H1 (cell line): ENCODE measurements around the gene RAB39A. TPM values are rescaled to one million over a fixed set of nuclear protein-coding genes. Genes with fewer than 3 reads are reported as not detected.
A peak's percentile ranks its signal among the peaks of the same experiment; 100 is the strongest.

ENCODE experiments used
- CBX5 ChIP-seq: fragments of 300-800, 300-1000 bp; sonication (generic); IDR thresholded peaks from 2 replicates; pipeline ENCODE4 v1.7.1; 2016; ENCODE audit warnings: antibody characterized with exemption, low read length, low read depth
- CBX8 ChIP-seq: fragments of 300-800, 300-1000 bp; sonication (generic); IDR thresholded peaks from 2 replicates; pipeline ENCODE4 v1.7.1; 2016; ENCODE audit warnings: low read depth, low read length, borderline replicate concordance
- CHD2 ChIP-seq: IDR thresholded peaks from 2 replicates; pipeline ENCODE4 v1.6.1; 2012; ENCODE audit warnings: low read length, improper control_type of control experiment
- CREB1 ChIP-seq: IDR thresholded peaks from 2 replicates; pipeline ENCODE4 v1.6.1; 2012; ENCODE audit warnings: inconsistent platforms
- E2F6 ChIP-seq: IDR thresholded peaks from 2 replicates; pipeline ENCODE4 v1.6.1; 2012; ENCODE audit warnings: inconsistent platforms
- EP300 ChIP-seq, 2 experiments: IDR thresholded peaks; 1 replicate in 1 of 2; 2 replicates in 1 of 2; pipeline ENCODE4 v1.6.1; 2011 to 2012; ENCODE audit warnings: low read depth in 2 of 2, low read length in 2 of 2, mild to moderate bottlenecking in 2 of 2, borderline replicate concordance in 1 of 2, inconsistent platforms in 1 of 2, moderate library complexity in 1 of 2
- EZH2 ChIP-seq: fragments of 200-600 bp; sonication (generic); IDR thresholded peaks from 2 replicates; pipeline ENCODE4 v1.7.1; 2012; ENCODE audit warnings: low read depth, mild to moderate bottlenecking, moderate library complexity, low read length, inconsistent platforms; ENCODE audit not compliant: severe bottlenecking
- GABPA ChIP-seq: IDR thresholded peaks from 2 replicates; pipeline ENCODE4 v1.6.1; 2011; ENCODE audit warnings: mild to moderate bottlenecking, low read length, moderate library complexity, borderline replicate concordance; ENCODE audit not compliant: insufficient read depth
- GTF2F1 ChIP-seq: IDR thresholded peaks from 2 replicates; pipeline ENCODE4 v1.6.1; 2012; ENCODE audit warnings: low read depth, low read length, improper control_type of control experiment, borderline replicate concordance
- HDAC6 ChIP-seq: IDR thresholded peaks from one replicate; pipeline ENCODE4 v1.7.1; 2012; ENCODE audit warnings: low read depth, mild to moderate bottlenecking, inconsistent platforms, low read length, moderate library complexity
- JUND ChIP-seq: IDR thresholded peaks from 2 replicates; pipeline ENCODE4 v1.6.1; 2011; ENCODE audit warnings: mild to moderate bottlenecking, improper control_type of control experiment, low read length
- KDM4A ChIP-seq: IDR thresholded peaks from one replicate; pipeline ENCODE4 v1.7.1; 2012; ENCODE audit warnings: low read depth, mild to moderate bottlenecking, moderate library complexity, low read length, inconsistent platforms; ENCODE audit not compliant: severe bottlenecking
- POLR2A ChIP-seq, 2 experiments: IDR thresholded peaks; 1 replicate in 1 of 2; 2 replicates in 1 of 2; pipeline ENCODE4 v1.6.1; 2011; ENCODE audit warnings: low read depth in 2 of 2, low read length in 2 of 2, mild to moderate bottlenecking in 2 of 2; ENCODE audit errors: control extremely low read depth in 1 of 2
- RAD21 ChIP-seq, 2 experiments: IDR thresholded peaks in 1 of 2; conservative IDR thresholded peaks in 1 of 2; 2 replicates each; pipeline ENCODE4 v1.6.1; 2011; ENCODE audit warnings: low read depth in 2 of 2, low read length in 2 of 2, improper control_type of control experiment in 1 of 2, inconsistent platforms in 1 of 2, mild to moderate bottlenecking in 1 of 2, moderate library complexity in 1 of 2
- RNF2 ChIP-seq: fragments of 200-900, 300-1000 bp; sonication (generic); IDR thresholded peaks from 2 replicates; pipeline ENCODE4 v1.7.1; 2016; ENCODE audit warnings: borderline replicate concordance, low read depth, mild to moderate bottlenecking, antibody characterized with exemption, low read length; ENCODE audit not compliant: poor library complexity, severe bottlenecking; ENCODE audit errors: missing control alignments
- RXRA ChIP-seq: IDR thresholded peaks from 2 replicates; pipeline ENCODE4 v1.6.1; 2011; ENCODE audit warnings: low read depth, mild to moderate bottlenecking, low read length, moderate library complexity; ENCODE audit not compliant: insufficient read depth
- SIRT6 ChIP-seq: IDR thresholded peaks from one replicate; pipeline ENCODE4 v1.7.1; 2012; ENCODE audit warnings: low read length, inconsistent platforms
- SIX5 ChIP-seq: IDR thresholded peaks from 2 replicates; pipeline ENCODE4 v1.6.1; 2011; ENCODE audit warnings: mild to moderate bottlenecking, low read depth, low read length
- SRF ChIP-seq: IDR thresholded peaks from 2 replicates; pipeline ENCODE4 v1.6.1; 2011; ENCODE audit warnings: mild to moderate bottlenecking, low read depth, low read length, moderate library complexity
- SUZ12 ChIP-seq: fragments of 200-600 bp; sonication (generic); IDR thresholded peaks from 2 replicates; pipeline ENCODE4 v1.6.1; 2012; ENCODE audit warnings: mild to moderate bottlenecking, inconsistent platforms, low read length, moderate library complexity, mixed read lengths
- YY1 ChIP-seq: IDR thresholded peaks from 2 replicates; pipeline ENCODE4 v1.6.1; 2011; ENCODE audit warnings: low read depth, mild to moderate bottlenecking, low read length
- ZNF274 ChIP-seq: IDR thresholded peaks from 2 replicates; pipeline ENCODE4 v1.7.0; 2012; ENCODE audit warnings: low read length, borderline replicate concordance; ENCODE audit errors: extremely low read depth
- polyA plus RNA-seq, 7 experiments: library from polyadenylated mRNA; depleted of rRNA in 3 of 7; stranded (reverse) in 5 of 7; unstranded in 2 of 7; fragments of >200 nt in 5 of 7; fragments of 200-250 nt in 2 of 7; gene quantifications; 1 replicate in 5 of 7; 2 replicates in 1 of 7; 4 replicates in 1 of 7; pipeline versions ENCODE4 v1.2.1 to v1.2.3, GENCODE V29; 2011 to 2013; ENCODE audit warnings: missing spikeins in 2 of 7, mixed read lengths in 2 of 7
- total RNA-seq: library from RNA; stranded (reverse); fragmentation: NEBNext Ultra II Directional; extraction: Animal tissue kit (Norgen Biotek cat#: 25700); gene quantifications from 2 replicates; pipeline ENCODE4 v1.2.1, GENCODE V29; 2021

The RAB39A gene
- total and polyA plus RNA-seq, 2 of the 8 experiments (the other 6 are each of a cell fraction or from before 2014, with no cell fraction given) = 7.1 to 19.1 TPM

GRCh38 chr11:107928046-107928766, at the start of gene RAB39A (continued):
- TF ChIP-seq RXRA (no peak), POLR2A (IDR thresholded peaks at IDR 0.05; ENCODE audit: control extremely low read depth in 1 of 2, low read depth in 2 of 2, low read length in 2 of 2) (peak in 1 of 2 experiments; percentile 63; a peak in 2 of 3 replicates), EZH2 (no peak), SIX5 (no peak), SRF (no peak), HDAC6 (no peak), GABPA (no peak), YY1 (0 out of 2 replicates have a peak, but pooled peaks have one; percentile 43), ZNF274 (no peak), SUZ12 (no peak), E2F6 (0 out of 2 replicates have a peak, but pooled peaks have one; percentile 51), KDM4A (peak; percentile 75), JUND (no peak), RNF2 (no peak), CHD2 (peak; percentile 89), GTF2F1 (no peak; the same call in 1 of the 2 replicates), SIRT6 (no peak), CREB1 (peak; percentile 70; the same call in 1 of the 2 replicates), EP300 (IDR thresholded peaks at IDR 0.05; ENCODE audit: borderline replicate concordance in 1 of 2, low read depth in 2 of 2, low read length in 2 of 2) (peak in 1 of 2 experiments; percentile 68; a peak in 1 of 3 replicates), CBX5 (no peak), RAD21 (IDR thresholded peaks at IDR 0.05 in 1 of 2, conservative IDR thresholded peaks at IDR 0.05 in 1 of 2; ENCODE audit: low read depth in 2 of 2, low read length in 2 of 2) (peak in 1 of 2 experiments; percentile 15; a peak in 1 of 4 replicates), CBX8 (no peak)
